ENCODE measurements around the gene ZC3H13.

GRCh38 chr13:45996631-45997030, 55.9 kb downstream of the ZC3H13 start:
- no peak for TF ChIP-seq CEBPB (IDR thresholded peaks at IDR 0.05)
- no peak for TF ChIP-seq REST (IDR thresholded peaks at IDR 0.05; ENCODE audit: low read depth)
- no peak for TF ChIP-seq TAF1 (IDR thresholded peaks at IDR 0.05; ENCODE audit: low read depth)
- no peak for TF ChIP-seq MAX (IDR thresholded peaks at IDR 0.05)
- TF ChIP-seq YY1 (IDR thresholded peaks at IDR 0.05; ENCODE audit: low read depth), result no peak
- no peak for TF ChIP-seq EP300 (IDR thresholded peaks at IDR 0.05; ENCODE audit: borderline replicate concordance)

All from Ishikawa (cell line).